ENCODE data around the gene UBE2F. TPM values are rescaled to one million over a fixed set of nuclear protein-coding genes. Genes with fewer than 3 reads are reported as not detected.
A peak's percentile ranks its signal among the peaks of the same experiment; 100 is the strongest.
"Not testable (repeated sequence)": the region's sequence is repeated elsewhere in the genome, so short reads cannot be mapped to it uniquely, and the experiment has no call there.

UBE2F gene
- total and polyA plus RNA-seq, 2 of the 13 experiments (the other 11 are each of a cell fraction or from before 2014, with no cell fraction given) = 35.4 to 73.1 TPM

DNA sequence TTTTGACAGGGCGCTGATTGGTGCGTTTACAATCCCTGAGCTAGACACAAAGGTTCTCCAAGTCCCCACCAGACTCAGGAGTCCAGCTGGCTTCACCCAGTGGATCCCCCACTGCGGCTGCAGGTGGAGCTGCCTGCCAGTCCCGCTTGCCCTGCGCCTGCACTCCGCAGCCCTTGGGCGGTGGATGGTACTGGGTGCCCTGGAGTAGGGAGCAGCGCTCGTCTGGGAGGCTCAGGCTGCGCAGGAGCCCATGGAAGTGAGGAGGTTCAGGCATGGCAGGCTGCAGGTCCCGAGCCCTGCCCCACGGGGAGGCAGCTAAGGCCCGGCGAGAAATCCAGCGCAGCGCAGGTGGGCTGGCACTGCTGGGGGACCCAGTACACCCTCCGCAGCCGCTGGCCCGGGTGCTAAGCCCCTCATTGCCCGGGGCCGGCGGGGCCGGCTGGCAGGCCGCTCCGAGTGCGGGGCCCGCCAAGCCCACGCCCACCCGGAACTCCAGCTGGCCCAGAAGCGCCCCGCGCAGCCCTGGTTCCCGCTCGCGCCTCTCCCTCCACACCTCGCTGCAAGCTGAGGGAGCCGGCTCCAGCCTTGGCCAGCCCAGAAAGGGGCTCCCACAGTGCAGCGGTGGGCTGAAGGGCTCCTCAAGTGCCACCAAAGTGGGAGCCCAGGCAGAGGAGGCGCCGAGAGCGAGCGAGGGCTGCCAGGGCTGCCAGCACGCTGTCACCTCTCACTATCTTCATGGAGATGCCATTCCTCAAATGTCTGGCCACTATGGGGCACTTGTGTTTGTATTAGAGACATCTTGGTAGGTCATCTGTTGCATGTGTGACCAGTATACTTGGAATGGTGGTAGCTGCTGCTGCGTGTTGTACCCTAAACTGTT, 91.1 kb downstream of the UBE2F start:
- H3K27ac ChIP-seq (ENCODE audit: extremely low read length, insufficient read depth, low read length); ATAC-seq; H3K4me3 ChIP-seq (replicated peaks in 1 of 3; ENCODE audit: insufficient read depth in 1 of 3, low read depth in 2 of 3, low read length in 3 of 3); DNase-seq (ENCODE audit: low spot score); intact Hi-C loops (cut with micrococcal nuclease; ENCODE audit: unreplicated experiment); H4K20me1 ChIP-seq (ENCODE audit: insufficient read depth, low read length); CTCF ChIA-PET (ENCODE audit: low intra/inter-chr PET ratio, low total read pairs); BruUV-seq (replicated peaks); H3K27me3 ChIP-seq (ENCODE audit: control insufficient read depth in 1 of 2, insufficient read depth in 2 of 2, low read length in 2 of 2); H3K9me3 ChIP-seq (ENCODE audit: low read length); FAIRE-seq; H3K36me3 ChIP-seq (replicated peaks in 1 of 2; ENCODE audit: control insufficient read depth in 1 of 2, insufficient read depth in 2 of 2, low read length in 2 of 2); H3K9ac ChIP-seq (ENCODE audit: insufficient read depth, low read depth, low read length); H2AFZ ChIP-seq (ENCODE audit: low read length); in situ Hi-C loops (cut with HindIII; ENCODE audit: extremely low pct_ligation_motif_present, low pct_unique_long_range_greater_than_20kb); H3K4me2 ChIP-seq (ENCODE audit: low read depth, low read length): not testable (repeated sequence)
- Histone ChIP-seq H3K4me1 (ENCODE audit: insufficient read depth, low read length) (peaks cover 35% of the 10 kb centered on the region), H3K79me2 (ENCODE audit: insufficient read depth, low read length) (peaks cover 25% of the 10 kb centered on the region)
- TF ChIP-seq ZNF768 (CRISPR knock-in tag; IDR thresholded peaks at IDR 0.05) (peak; percentile 9; the same call in 1 of the 2 replicates), ZNF326 (CRISPR knock-in tag; IDR thresholded peaks at IDR 0.05; ENCODE audit: borderline replicate concordance) (peak; percentile 51; the same call in 1 of the 2 replicates), RBFOX2 (IDR thresholded peaks at IDR 0.05; ENCODE audit: low read depth, low read length) (peak; percentile 74), POLR2A (IDR thresholded peaks at IDR 0.05; ENCODE audit: insufficient read depth in 1 of 2, low read depth in 2 of 2, low read length in 2 of 2) (0 out of 4 replicates have a peak, but pooled peaks of 1 of the 2 experiments have one; percentile 19), AGO2 (optimal IDR thresholded peaks at IDR 0.05; ENCODE audit: low read depth, low read length) (peak; percentile 75), AKAP8 (CRISPR knock-in tag; IDR thresholded peaks at IDR 0.05) (0 out of 2 replicates have a peak, but pooled peaks have one; percentile 46), NFYB (CRISPR knock-in tag; IDR thresholded peaks at IDR 0.05) (0 out of 2 replicates have a peak, but pooled peaks have one; percentile 1)
- WGBS (ENCODE audit: low lambda C conversion rate) = 95% methylated on average over 10 of the region's 44 CpGs
- POLR2A ChIA-PET = interaction anchor here (0.7 kb wide), 1 partner anchor 17 kb away, joined by 3 read pairs; no protein-coding TSS in a partner anchor

DNA sequence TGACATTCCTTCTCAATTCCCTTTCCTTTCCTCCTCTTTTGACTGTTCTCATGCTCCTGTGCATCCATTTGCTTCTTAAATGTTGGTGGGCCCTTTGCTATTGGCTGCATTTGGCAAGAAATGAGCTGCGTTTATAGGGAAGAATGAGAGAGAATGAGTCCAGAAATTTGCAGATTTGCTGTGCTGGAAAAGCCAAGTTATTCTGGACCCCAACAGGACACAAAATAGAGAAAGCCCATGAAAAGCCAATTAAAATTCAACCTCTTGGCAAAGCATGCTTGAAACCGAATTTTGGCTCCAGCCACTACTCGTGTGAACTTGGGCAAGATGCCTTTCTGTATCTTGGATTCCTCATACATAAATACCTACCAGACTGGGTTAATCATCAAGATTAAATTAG, 92.7 kb downstream of the UBE2F start:
- POLR2A ChIA-PET = interaction anchor here (1.6 to 2.9 kb wide), 4 partner anchors 10 to 68 kb away, joined by 5 to 18 read pairs (median 14); no protein-coding TSS in a partner anchor

More for the DNA sequence above, 92.7 kb downstream of the UBE2F start:
- FAIRE-seq (no peak), DNase-seq (ENCODE audit: low spot score) (no peak), ATAC-seq (no peak)
- H3K9ac ChIP-seq (ENCODE audit: insufficient read depth, low read depth, low read length) = peak overlapping the region; percentile 95; the same call in 1 of the 2 replicates
- H3K27ac ChIP-seq (ENCODE audit: extremely low read length, insufficient read depth, low read length) = no peak overlapping the region
- H3K4me3 ChIP-seq (replicated peaks in 1 of 3; ENCODE audit: insufficient read depth in 1 of 3, low read depth in 2 of 3, low read length in 3 of 3) = peak overlapping the region; percentile 89 to 99 (median 97); a peak in 5 of 6 replicates
- in situ Hi-C loops (cut with HindIII; ENCODE audit: extremely low pct_ligation_motif_present, low pct_unique_long_range_greater_than_20kb) (no loop called here), intact Hi-C loops (cut with micrococcal nuclease; ENCODE audit: unreplicated experiment) (no loop called here)
- H3K9me3 ChIP-seq (ENCODE audit: low read length) = no peaks in the 10 kb centered on the region
- CTCF ChIA-PET (ENCODE audit: low intra/inter-chr PET ratio, low total read pairs) = no interaction called here
- TF ChIP-seq ZNF33A (CRISPR knock-in tag; IDR thresholded peaks at IDR 0.05; ENCODE audit: borderline replicate concordance) = 0 out of 2 replicates have a peak, but pooled peaks have one; percentile 56
- TF ChIP-seq, protein P1, sequence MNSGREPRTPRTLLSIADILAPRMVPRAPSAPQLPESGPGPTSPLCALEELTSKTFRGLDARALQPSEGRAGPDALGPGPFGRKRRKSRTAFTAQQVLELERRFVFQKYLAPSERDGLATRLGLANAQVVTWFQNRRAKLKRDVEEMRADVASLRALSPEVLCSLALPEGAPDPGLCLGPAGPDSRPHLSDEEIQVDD (CRISPR knock-in tag; IDR thresholded peaks at IDR 0.05; ENCODE audit: borderline replicate concordance) = no peak
- peaks cover 51% of the 10 kb centered on the region for H3K4me1 ChIP-seq (ENCODE audit: insufficient read depth, low read length)
- no peaks in the 10 kb centered on the region for H4K20me1 ChIP-seq (ENCODE audit: insufficient read depth, low read length)
- H3K4me2 ChIP-seq (ENCODE audit: low read depth, low read length) = peak overlapping the region; percentile 97
- H3K36me3 ChIP-seq (replicated peaks in 1 of 2; ENCODE audit: control insufficient read depth in 1 of 2, insufficient read depth in 2 of 2, low read length in 2 of 2) = no peaks in the 10 kb centered on the region
- H3K79me2 ChIP-seq (ENCODE audit: insufficient read depth, low read length) = peaks cover 27% of the 10 kb centered on the region
- H2AFZ ChIP-seq (ENCODE audit: low read length) = no peak overlapping the region
- TSS peak; percentile 93 for BruUV-seq (replicated peaks)
- H3K27me3 ChIP-seq (ENCODE audit: control insufficient read depth in 1 of 2, insufficient read depth in 2 of 2, low read length in 2 of 2) = no peaks in the 10 kb centered on the region; a peak in 1 of 5 replicates
- 94% methylated on average over 3 of the region's 3 CpGs for WGBS (ENCODE audit: low lambda C conversion rate)
